PFSK-1 (cell line): ENCODE results near the gene CTNND2.

ENCODE experiments used
- FOXP2 ChIP-seq: optimal IDR thresholded peaks from 2 replicates; pipeline ENCODE3; 2011; ENCODE audit warnings: borderline replicate concordance, control low read depth, inconsistent platforms; ENCODE audit not compliant: insufficient read depth; ENCODE audit errors: extremely low read length, extremely low read depth
- POLR2AphosphoS5 ChIP-seq: IDR thresholded peaks from 2 replicates; pipeline ENCODE4 v1.6.1; 2012; ENCODE audit warnings: low read depth, mild to moderate bottlenecking, control low read depth, low read length, moderate library complexity
- SIN3A ChIP-seq: IDR thresholded peaks from 2 replicates; pipeline ENCODE4 v1.6.1; 2012; ENCODE audit warnings: mild to moderate bottlenecking, low read length, moderate library complexity, borderline replicate concordance; ENCODE audit not compliant: insufficient read depth
- TAF1 ChIP-seq: IDR thresholded peaks from 2 replicates; pipeline ENCODE4 v1.6.1; 2012; ENCODE audit warnings: low read length, control low read depth, borderline replicate concordance; ENCODE audit not compliant: insufficient read depth
- TF ChIP-seq, protein P1 (sequence below), 2 experiments: IDR thresholded peaks; 2 replicates each; pipeline versions ENCODE4 v1.6.1 to v1.8.0; 2011 to 2012; ENCODE audit warnings: low read depth in 2 of 2, low read length in 2 of 2, control low read depth in 1 of 2, inconsistent platforms in 1 of 2, mild to moderate bottlenecking in 1 of 2, moderate library complexity in 1 of 2; ENCODE audit not compliant: insufficient read depth in 1 of 2

DNA sequence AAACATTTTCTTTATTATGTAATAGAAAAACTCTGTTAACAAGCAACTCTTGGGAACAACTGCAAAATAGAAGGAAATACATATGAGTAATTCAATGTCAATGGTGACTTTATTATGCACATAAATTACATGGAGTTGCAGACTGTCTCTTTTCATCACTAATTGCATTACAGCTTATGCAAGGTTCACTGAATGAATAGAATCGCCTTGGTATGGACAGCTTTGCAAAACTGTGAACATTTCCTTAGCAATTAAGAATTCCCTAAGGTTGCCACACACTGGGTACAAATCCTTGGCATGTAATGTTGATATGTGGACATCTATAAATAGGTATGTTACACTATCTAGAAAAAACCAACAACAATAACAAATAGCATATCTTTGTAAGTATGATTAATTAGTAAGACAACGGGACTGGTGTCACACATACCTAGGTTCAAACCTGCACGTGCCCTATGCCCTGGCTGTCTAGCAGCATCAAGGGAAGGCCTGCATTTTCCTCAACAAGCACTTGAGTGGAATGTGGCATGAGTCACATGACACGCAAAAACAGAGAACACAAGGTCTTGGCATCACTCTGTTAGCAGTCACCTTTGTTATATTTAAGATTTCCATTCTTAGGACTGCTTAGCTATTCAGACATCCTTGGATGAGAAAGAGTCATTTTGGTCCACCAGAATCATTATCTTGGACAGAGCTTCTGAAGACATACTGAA, 263.9 kb downstream of the CTNND2 start:
- no peak for TF ChIP-seq POLR2AphosphoS5
- no peak for TF ChIP-seq SIN3A
- TF ChIP-seq, protein P1, sequence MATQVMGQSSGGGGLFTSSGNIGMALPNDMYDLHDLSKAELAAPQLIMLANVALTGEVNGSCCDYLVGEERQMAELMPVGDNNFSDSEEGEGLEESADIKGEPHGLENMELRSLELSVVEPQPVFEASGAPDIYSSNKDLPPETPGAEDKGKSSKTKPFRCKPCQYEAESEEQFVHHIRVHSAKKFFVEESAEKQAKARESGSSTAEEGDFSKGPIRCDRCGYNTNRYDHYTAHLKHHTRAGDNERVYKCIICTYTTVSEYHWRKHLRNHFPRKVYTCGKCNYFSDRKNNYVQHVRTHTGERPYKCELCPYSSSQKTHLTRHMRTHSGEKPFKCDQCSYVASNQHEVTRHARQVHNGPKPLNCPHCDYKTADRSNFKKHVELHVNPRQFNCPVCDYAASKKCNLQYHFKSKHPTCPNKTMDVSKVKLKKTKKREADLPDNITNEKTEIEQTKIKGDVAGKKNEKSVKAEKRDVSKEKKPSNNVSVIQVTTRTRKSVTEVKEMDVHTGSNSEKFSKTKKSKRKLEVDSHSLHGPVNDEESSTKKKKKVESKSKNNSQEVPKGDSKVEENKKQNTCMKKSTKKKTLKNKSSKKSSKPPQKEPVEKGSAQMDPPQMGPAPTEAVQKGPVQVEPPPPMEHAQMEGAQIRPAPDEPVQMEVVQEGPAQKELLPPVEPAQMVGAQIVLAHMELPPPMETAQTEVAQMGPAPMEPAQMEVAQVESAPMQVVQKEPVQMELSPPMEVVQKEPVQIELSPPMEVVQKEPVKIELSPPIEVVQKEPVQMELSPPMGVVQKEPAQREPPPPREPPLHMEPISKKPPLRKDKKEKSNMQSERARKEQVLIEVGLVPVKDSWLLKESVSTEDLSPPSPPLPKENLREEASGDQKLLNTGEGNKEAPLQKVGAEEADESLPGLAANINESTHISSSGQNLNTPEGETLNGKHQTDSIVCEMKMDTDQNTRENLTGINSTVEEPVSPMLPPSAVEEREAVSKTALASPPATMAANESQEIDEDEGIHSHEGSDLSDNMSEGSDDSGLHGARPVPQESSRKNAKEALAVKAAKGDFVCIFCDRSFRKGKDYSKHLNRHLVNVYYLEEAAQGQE (IDR thresholded peaks at IDR 0.05; ENCODE audit: insufficient read depth in 1 of 2, low read depth in 2 of 2, low read length in 2 of 2) = no peak
- no peak for TF ChIP-seq TAF1
- no peak for TF ChIP-seq FOXP2
